ENCODE measurements around the gene TMEM91.

DNA sequence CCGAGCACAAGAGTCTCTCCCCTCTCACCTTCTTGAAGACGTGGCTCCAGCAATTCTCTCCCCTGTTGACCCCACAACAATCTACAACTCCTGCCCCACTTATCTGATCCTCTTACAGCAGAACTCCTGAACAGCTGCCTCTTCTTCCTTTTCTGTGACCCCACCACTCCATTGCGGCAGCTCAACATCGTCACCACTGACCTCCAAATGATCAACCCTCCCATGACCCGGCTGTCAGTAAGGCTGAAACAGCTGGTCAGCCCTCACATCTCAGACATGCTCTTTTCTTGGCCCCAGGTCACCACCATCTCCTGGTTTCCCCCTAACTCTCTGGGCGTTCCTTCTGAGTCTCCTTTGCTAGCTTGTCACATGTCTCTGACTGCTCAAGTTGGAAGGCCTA is 19.0 kb downstream of the TMEM91 start:
- TF ChIP-seq CTCF (CRISPR knock-in tag; IDR thresholded peaks at IDR 0.05) (no peak), TCF7 (IDR thresholded peaks at IDR 0.05; ENCODE audit: low read depth) (no peak), IRF2 (CRISPR knock-in tag; IDR thresholded peaks at IDR 0.05) (no peak), POLR2AphosphoS5 (IDR thresholded peaks at IDR 0.05; ENCODE audit: low read depth, low read length) (no peak), NR2F2 (IDR thresholded peaks at IDR 0.05; ENCODE audit: borderline replicate concordance, low read depth) (no peak), ZNF644 (CRISPR knock-in tag; IDR thresholded peaks at IDR 0.05; ENCODE audit: low read depth) (no peak), EP300 (IDR thresholded peaks at IDR 0.05; ENCODE audit: low read depth in 2 of 2, low read length in 2 of 2) (no peak), EP300 (CRISPR knock-in tag; IDR thresholded peaks at IDR 0.05; ENCODE audit: borderline replicate concordance) (no peak), CEBPZ (IDR thresholded peaks at IDR 0.05; ENCODE audit: low read length) (no peak)
- TF ChIP-seq, protein P1, sequence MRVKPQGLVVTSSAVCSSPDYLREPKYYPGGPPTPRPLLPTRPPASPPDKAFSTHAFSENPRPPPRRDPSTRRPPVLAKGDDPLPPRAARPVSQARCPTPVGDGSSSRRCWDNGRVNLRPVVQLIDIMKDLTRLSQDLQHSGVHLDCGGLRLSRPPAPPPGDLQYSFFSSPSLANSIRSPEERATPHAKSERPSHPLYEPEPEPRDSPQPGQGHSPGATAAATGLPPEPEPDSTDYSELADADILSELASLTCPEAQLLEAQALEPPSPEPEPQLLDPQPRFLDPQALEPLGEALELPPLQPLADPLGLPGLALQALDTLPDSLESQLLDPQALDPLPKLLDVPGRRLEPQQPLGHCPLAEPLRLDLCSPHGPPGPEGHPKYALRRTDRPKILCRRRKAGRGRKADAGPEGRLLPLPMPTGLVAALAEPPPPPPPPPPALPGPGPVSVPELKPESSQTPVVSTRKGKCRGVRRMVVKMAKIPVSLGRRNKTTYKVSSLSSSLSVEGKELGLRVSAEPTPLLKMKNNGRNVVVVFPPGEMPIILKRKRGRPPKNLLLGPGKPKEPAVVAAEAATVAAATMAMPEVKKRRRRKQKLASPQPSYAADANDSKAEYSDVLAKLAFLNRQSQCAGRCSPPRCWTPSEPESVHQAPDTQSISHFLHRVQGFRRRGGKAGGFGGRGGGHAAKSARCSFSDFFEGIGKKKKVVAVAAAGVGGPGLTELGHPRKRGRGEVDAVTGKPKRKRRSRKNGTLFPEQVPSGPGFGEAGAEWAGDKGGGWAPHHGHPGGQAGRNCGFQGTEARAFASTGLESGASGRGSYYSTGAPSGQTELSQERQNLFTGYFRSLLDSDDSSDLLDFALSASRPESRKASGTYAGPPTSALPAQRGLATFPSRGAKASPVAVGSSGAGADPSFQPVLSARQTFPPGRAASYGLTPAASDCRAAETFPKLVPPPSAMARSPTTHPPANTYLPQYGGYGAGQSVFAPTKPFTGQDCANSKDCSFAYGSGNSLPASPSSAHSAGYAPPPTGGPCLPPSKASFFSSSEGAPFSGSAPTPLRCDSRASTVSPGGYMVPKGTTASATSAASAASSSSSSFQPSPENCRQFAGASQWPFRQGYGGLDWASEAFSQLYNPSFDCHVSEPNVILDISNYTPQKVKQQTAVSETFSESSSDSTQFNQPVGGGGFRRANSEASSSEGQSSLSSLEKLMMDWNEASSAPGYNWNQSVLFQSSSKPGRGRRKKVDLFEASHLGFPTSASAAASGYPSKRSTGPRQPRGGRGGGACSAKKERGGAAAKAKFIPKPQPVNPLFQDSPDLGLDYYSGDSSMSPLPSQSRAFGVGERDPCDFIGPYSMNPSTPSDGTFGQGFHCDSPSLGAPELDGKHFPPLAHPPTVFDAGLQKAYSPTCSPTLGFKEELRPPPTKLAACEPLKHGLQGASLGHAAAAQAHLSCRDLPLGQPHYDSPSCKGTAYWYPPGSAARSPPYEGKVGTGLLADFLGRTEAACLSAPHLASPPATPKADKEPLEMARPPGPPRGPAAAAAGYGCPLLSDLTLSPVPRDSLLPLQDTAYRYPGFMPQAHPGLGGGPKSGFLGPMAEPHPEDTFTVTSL (CRISPR knock-in tag; IDR thresholded peaks at IDR 0.05; ENCODE audit: borderline replicate concordance) = no peak

Measured in HepG2 (cell line).